Measurements from ENCODE around the gene SMAD6. TPM values are rescaled to one million over a fixed set of nuclear protein-coding genes. Genes with fewer than 3 reads are reported as not detected.
"Not testable (repeated sequence)": the region's sequence is repeated elsewhere in the genome, so short reads cannot be mapped to it uniquely, and the experiment has no call there.

SMAD6 gene
- total RNA-seq, 6 experiments from 2014 or later: 10.2 to 18.1 (median 16.4) TPM

- H3K4me3 Mint-ChIP-seq: no peak overlapping the region
- H3K27ac Mint-ChIP-seq: no peak overlapping the region
Observed at GRCh38 chr15:66681395-66681794, 20.6 kb upstream of the SMAD6 start.

GRCh38 chr15:66682246-66682645 lies 19.8 kb upstream of the SMAD6 start:
- no peak overlapping the region for H3K27ac Mint-ChIP-seq
- peaks cover 15% of the 10 kb centered on the region; the same call in 1 of the 2 replicates for H3K36me3 Mint-ChIP-seq (ENCODE audit: low read depth)
- no peak overlapping the region for H3K4me3 Mint-ChIP-seq
- no peak for TF ChIP-seq CTCF (IDR thresholded peaks at IDR 0.05)
- peaks cover 2% of the 10 kb centered on the region; the same call in 1 of the 2 replicates for H3K27me3 Mint-ChIP-seq (ENCODE audit: insufficient read depth)
- H3K9me3 Mint-ChIP-seq: peaks cover 20% of the 10 kb centered on the region
- peaks cover 15% of the 10 kb centered on the region for H3K4me1 Mint-ChIP-seq (ENCODE audit: low read depth)
- no peak for DNase-seq

More at GRCh38 chr15:66681395-66681794, 20.6 kb upstream of the SMAD6 start:
- H3K4me1 Mint-ChIP-seq (ENCODE audit: low read depth): peaks cover 15% of the 10 kb centered on the region
- peaks cover 2% of the 10 kb centered on the region; the same call in 1 of the 2 replicates for H3K27me3 Mint-ChIP-seq (ENCODE audit: insufficient read depth)
- TF ChIP-seq CTCF (IDR thresholded peaks at IDR 0.05): no peak
- H3K36me3 Mint-ChIP-seq (ENCODE audit: low read depth): peaks cover 15% of the 10 kb centered on the region; the same call in 1 of the 2 replicates
- peaks cover 20% of the 10 kb centered on the region for H3K9me3 Mint-ChIP-seq
- no peak for DNase-seq

- no peak overlapping the region for H3K27ac Mint-ChIP-seq
- H3K27me3 Mint-ChIP-seq (ENCODE audit: insufficient read depth): no peaks in the 10 kb centered on the region
- TF ChIP-seq CTCF (IDR thresholded peaks at IDR 0.05): no peak
- peak; percentile 18 for DNase-seq
- H3K4me3 Mint-ChIP-seq: no peak overlapping the region
- H3K4me1 Mint-ChIP-seq (ENCODE audit: low read depth): peaks cover 15% of the 10 kb centered on the region
- H3K36me3 Mint-ChIP-seq (ENCODE audit: low read depth): peaks cover 15% of the 10 kb centered on the region; the same call in 1 of the 2 replicates
- peaks cover 20% of the 10 kb centered on the region for H3K9me3 Mint-ChIP-seq
Observed at GRCh38 chr15:66682865-66683264, 19.2 kb upstream of the SMAD6 start.

GRCh38 chr15:66684136-66684681 lies 17.8 kb upstream of the SMAD6 start:
- peaks cover 15% of the 10 kb centered on the region; the same call in 1 of the 2 replicates for H3K36me3 Mint-ChIP-seq (ENCODE audit: low read depth)
- no peak overlapping the region for H3K4me3 Mint-ChIP-seq
- no peak for DNase-seq
- H3K27ac Mint-ChIP-seq: no peak overlapping the region
- no peaks in the 10 kb centered on the region for H3K27me3 Mint-ChIP-seq (ENCODE audit: insufficient read depth)
- TF ChIP-seq CTCF (IDR thresholded peaks at IDR 0.05): no peak
- H3K4me1 Mint-ChIP-seq (ENCODE audit: low read depth): peaks cover 15% of the 10 kb centered on the region
- peaks cover 20% of the 10 kb centered on the region for H3K9me3 Mint-ChIP-seq

GRCh38 chr15:66685638-66686150 lies 16.3 kb upstream of the SMAD6 start:
- Mint-ChIP-seq H3K27ac (no peak overlapping the region), H3K36me3 (ENCODE audit: low read depth) (peaks cover 15% of the 10 kb centered on the region; the same call in 1 of the 2 replicates), H3K4me1 (ENCODE audit: low read depth) (peaks cover 15% of the 10 kb centered on the region), H3K9me3 (peaks cover 19% of the 10 kb centered on the region), H3K27me3 (ENCODE audit: insufficient read depth) (peaks cover 3% of the 10 kb centered on the region; the same call in 1 of the 2 replicates), H3K4me3 (no peak overlapping the region)
- TF ChIP-seq CTCF (IDR thresholded peaks at IDR 0.05): peak; percentile 70
- no peak for DNase-seq

GRCh38 chr15:66690912-66691311 lies 11.1 kb upstream of the SMAD6 start:
- not testable (repeated sequence) for H3K9me3 Mint-ChIP-seq; H3K4me1 Mint-ChIP-seq (ENCODE audit: low read depth); H3K27ac Mint-ChIP-seq; H3K27me3 Mint-ChIP-seq (ENCODE audit: insufficient read depth); H3K4me3 Mint-ChIP-seq; H3K36me3 Mint-ChIP-seq (ENCODE audit: low read depth); DNase-seq
